Peyer's patch (tissue), 4 donors: ENCODE measurements around the gene PTPRS. TPM values are rescaled to one million over a fixed set of nuclear protein-coding genes. Genes with fewer than 3 reads are reported as not detected.
"Not testable (repeated sequence)": the region's sequence is repeated elsewhere in the genome, so short reads cannot be mapped to it uniquely, and the experiment has no call there.

Experiments
- DNase-seq, 3 donors: peaks; one replicate each; pipeline ENCODE4 v3.0.0-alpha.2; 2017 to 2019
- H3K27ac ChIP-seq, 4 donors: fragments of 200-600 bp; sonication (generic); one replicate each; pipeline ENCODE4 v1.5.1; 2016 to 2019
- H3K27me3 ChIP-seq, 2 donors: fragments of 200-600 bp; sonication (generic); one replicate each; pipeline ENCODE4 v1.5.1; 2019
- H3K36me3 ChIP-seq, 3 donors: fragments of 200-600 bp; sonication (generic); one replicate each; pipeline ENCODE4 v1.5.1; 2016 to 2019
- H3K4me1 ChIP-seq, 4 donors: fragments of 200-600 bp; sonication (generic); one replicate each; pipeline ENCODE4 v1.5.1; 2016 to 2019
- H3K4me3 ChIP-seq, 4 donors: fragments of 200-600 bp; sonication (generic); 1 replicate in 3 of 4; 2 replicates in 1 of 4; pipeline ENCODE4 v1.5.1; 2016 to 2019; ENCODE audit warnings: mild to moderate bottlenecking in 1 of 4
- H3K9me3 ChIP-seq, 4 donors: fragments of 200-600 bp; sonication (generic); one replicate each; pipeline ENCODE4 v1.5.1; 2016 to 2019; ENCODE audit warnings: mild to moderate bottlenecking in 1 of 4
- CTCF ChIP-seq, 6 experiments: fragments of 450-650 bp in 4 of 6; fragments of 200-600 bp in 2 of 6; sonication (generic) in 1 of 6; IDR thresholded peaks; one replicate each; pipeline ENCODE4 v1.5.1; 2017 to 2019; ENCODE audit warnings: antibody characterized with exemption in 6 of 6, mild to moderate bottlenecking in 3 of 6, moderate library complexity in 1 of 6
- POLR2A ChIP-seq, 2 donors: fragments of 450-650 bp; IDR thresholded peaks; one replicate each; pipeline ENCODE4 v1.5.1; 2017; ENCODE audit warnings: antibody characterized with exemption in 2 of 2, mild to moderate bottlenecking in 2 of 2, moderate library complexity in 2 of 2
- total RNA-seq, 4 donors: library from RNA; depleted of rRNA; stranded (reverse); fragments of >200 nt; gene quantifications; one replicate each; pipeline ENCODE4 v1.1.0, GENCODE V29; 2016

The PTPRS gene
- total RNA-seq = 10 to 100 TPM; 14.2 to 85.8 (median 24.7) TPM

DNA sequence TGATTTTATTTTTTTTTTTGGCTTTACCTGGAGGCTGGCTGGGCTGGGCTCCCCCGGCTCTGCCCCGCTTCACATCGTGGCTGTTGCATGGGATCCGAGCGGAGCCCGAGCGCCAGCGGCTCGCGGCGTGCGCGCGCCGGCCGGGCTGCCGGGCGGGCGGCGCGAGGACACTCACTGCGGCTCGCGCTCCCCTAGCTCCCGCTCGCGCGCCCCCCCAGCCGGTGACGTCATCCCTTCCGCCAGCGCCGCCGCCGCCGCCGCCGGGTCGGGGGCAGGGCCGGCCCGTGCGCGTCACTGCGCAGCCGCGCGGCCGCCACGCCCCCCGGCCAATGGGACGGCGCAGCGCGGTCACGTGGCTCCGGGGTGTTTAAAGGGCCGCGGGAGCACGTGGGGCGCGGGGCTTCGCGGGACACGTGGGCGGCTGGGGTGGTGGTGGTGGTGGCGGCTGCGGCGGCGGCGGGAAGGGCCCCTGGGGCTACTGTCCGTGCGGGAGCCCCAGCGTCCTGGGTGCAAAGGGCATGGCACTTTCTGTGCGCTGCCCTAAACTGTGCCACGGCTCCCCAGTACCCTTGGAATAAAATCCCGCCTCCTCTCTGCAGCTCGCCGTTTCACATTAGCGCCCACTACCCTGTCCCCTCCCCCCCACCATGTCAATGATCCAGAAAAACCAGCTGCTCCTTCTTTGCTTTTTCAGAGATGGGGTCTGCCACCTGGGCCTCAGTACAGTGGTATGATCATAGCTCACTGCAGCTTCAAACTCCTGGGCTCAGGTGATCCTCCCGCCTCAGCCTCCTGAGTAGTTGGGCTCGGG, at the start of gene PTPRS:
Gene PTPRS, minus strand, starts transcription at position 176 of the 811 bp plus-strand sequence. CDS start 54,672 bp downstream, outside the sequence.
- TF ChIP-seq POLR2A (IDR thresholded peaks at IDR 0.05) = no peak
- no peak for TF ChIP-seq CTCF (IDR thresholded peaks at IDR 0.05)
- H3K36me3 ChIP-seq = no peaks in the 10 kb centered on the region
- peaks cover 0 to 15% (median 10%) of the 10 kb centered on the region in 4 donors for H3K4me1 ChIP-seq
- peaks cover 0 to 14% of the 10 kb centered on the region in 2 donors for H3K27me3 ChIP-seq
- H3K9me3 ChIP-seq = peaks cover 0 to 4% (median 0%) of the 10 kb centered on the region in 4 donors
- H3K27ac ChIP-seq = peak within 1 kb of the TSS in 1 of 4 donors; percentile 38
- DNase-seq = peak; percentile 35 to 76 (median 70)
- peak within 1 kb of the TSS; percentile 22 to 58 (median 54) for H3K4me3 ChIP-seq

GRCh38 chr19:5389353-5389752, 48.7 kb upstream of the PTPRS start:
- no peaks in the 10 kb centered on the region for H3K4me1 ChIP-seq
- H3K27ac ChIP-seq = no peak overlapping the region
- H3K4me3 ChIP-seq = no peak overlapping the region
- H3K27me3 ChIP-seq = peaks cover 0 to 6% of the 10 kb centered on the region in 2 donors
- TF ChIP-seq POLR2A (IDR thresholded peaks at IDR 0.05) = no peak
- no peak for TF ChIP-seq CTCF (IDR thresholded peaks at IDR 0.05)
- no peaks in the 10 kb centered on the region for H3K9me3 ChIP-seq
- DNase-seq = no peak
- H3K36me3 ChIP-seq = no peaks in the 10 kb centered on the region

GRCh38 chr19:5387472-5387871, 46.9 kb upstream of the PTPRS start:
- H3K27me3 ChIP-seq = no peaks in the 10 kb centered on the region
- no peaks in the 10 kb centered on the region for H3K4me1 ChIP-seq
- TF ChIP-seq CTCF (IDR thresholded peaks at IDR 0.05) (no peak), POLR2A (IDR thresholded peaks at IDR 0.05) (no peak)
- H3K4me3 ChIP-seq = no peak overlapping the region
- H3K9me3 ChIP-seq = peaks cover 0 to 7% (median 0%) of the 10 kb centered on the region in 4 donors
- H3K36me3 ChIP-seq = no peaks in the 10 kb centered on the region
- H3K27ac ChIP-seq = no peak overlapping the region
- no peak for DNase-seq

- no peak for DNase-seq
- Histone ChIP-seq H3K36me3 (no peaks in the 10 kb centered on the region), H3K27ac (no peak overlapping the region), H3K4me3 (no peak overlapping the region), H3K9me3 (peaks cover 0 to 13% (median 0%) of the 10 kb centered on the region in 4 donors), H3K4me1 (no peaks in the 10 kb centered on the region), H3K27me3 (no peaks in the 10 kb centered on the region)
- TF ChIP-seq POLR2A (IDR thresholded peaks at IDR 0.05) = no peak
- no peak for TF ChIP-seq CTCF (IDR thresholded peaks at IDR 0.05)
Observed at GRCh38 chr19:5386841-5387240, 46.2 kb upstream of the PTPRS start.

DNA sequence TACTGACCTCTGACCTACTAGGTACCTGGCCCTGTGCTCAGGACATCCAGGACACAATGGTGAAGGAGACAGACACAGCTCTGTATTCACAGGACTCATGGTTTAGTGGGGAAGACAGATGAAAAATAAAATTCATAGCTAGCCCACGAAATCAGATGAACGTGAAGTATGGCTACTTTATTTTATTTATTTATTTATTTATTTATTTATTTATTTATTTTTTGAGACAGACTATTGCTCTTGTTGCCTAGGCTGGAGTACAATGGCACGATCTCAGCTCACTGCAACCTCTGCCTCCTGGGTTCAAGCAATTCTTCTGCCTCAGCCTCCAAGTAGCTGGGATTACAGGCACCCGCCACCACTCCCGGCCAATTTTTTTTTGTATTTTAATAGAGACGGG, 40.6 kb upstream of the PTPRS start:
- not testable (repeated sequence) for H3K27me3 ChIP-seq, H3K4me3 ChIP-seq, H3K4me1 ChIP-seq, H3K36me3 ChIP-seq, H3K27ac ChIP-seq, DNase-seq
- peaks cover 0 to 20% (median 3%) of the 10 kb centered on the region in 4 donors for H3K9me3 ChIP-seq

- TF ChIP-seq POLR2A (IDR thresholded peaks at IDR 0.05) = no peak
- TF ChIP-seq CTCF (IDR thresholded peaks at IDR 0.05) = no peak
- DNase-seq = no peak
- Histone ChIP-seq H3K9me3 (peaks cover 0 to 20% (median 3%) of the 10 kb centered on the region in 4 donors), H3K4me1 (no peaks in the 10 kb centered on the region), H3K36me3 (no peaks in the 10 kb centered on the region), H3K4me3 (no peak overlapping the region), H3K27ac (no peak overlapping the region), H3K27me3 (no peaks in the 10 kb centered on the region)
Observed at GRCh38 chr19:5380215-5380919, 39.8 kb upstream of the PTPRS start.
